SHP77 treated with DMSO at 0.1 percent for 48 hours (cell line): Measurements from ENCODE around the gene HMX1.

Experiments used
- DNase-seq: peaks from one replicate; lab custom pipeline; 2025; lab: John Stamatoyannopoulos, UW

Gene HMX1

GRCh38 chr4:8910100-8910821 is 38.6 kb upstream of the HMX1 start:
- DNase-seq: no peak

GRCh38 chr4:8909548-8909947 is 37.9 kb upstream of the HMX1 start:
- DNase-seq: peak; percentile 1

GRCh38 chr4:8908206-8908893 is 36.7 kb upstream of the HMX1 start:
- no peak for DNase-seq

- DNase-seq: no peak
These were observed 36.1 kb upstream of the HMX1 start for GRCh38 chr4:8907596-8908205.

GRCh38 chr4:8906991-8907595 is 35.5 kb upstream of the HMX1 start:
- no peak for DNase-seq

GRCh38 chr4:8906668-8906970 is 35.0 kb upstream of the HMX1 start:
- DNase-seq: no peak

GRCh38 chr4:8905773-8906667 is 34.4 kb upstream of the HMX1 start:
- no peak for DNase-seq

GRCh38 chr4:8905226-8905772 is 33.7 kb upstream of the HMX1 start:
- DNase-seq: no peak

- DNase-seq: no peak
These were observed 33.0 kb upstream of the HMX1 start for GRCh38 chr4:8904666-8905065.

- no peak for DNase-seq
These were observed 32.4 kb upstream of the HMX1 start for GRCh38 chr4:8904041-8904501.

- no peak for DNase-seq
These were observed 29.7 kb upstream of the HMX1 start for GRCh38 chr4:8901335-8901734.

GRCh38 chr4:8900588-8900987 is 28.9 kb upstream of the HMX1 start:
- no peak for DNase-seq

GRCh38 chr4:8898419-8898818 is 26.8 kb upstream of the HMX1 start:
- no peak for DNase-seq

GRCh38 chr4:8897251-8898167 is 25.9 kb upstream of the HMX1 start:
- DNase-seq: no peak

GRCh38 chr4:8896506-8896905 is 24.9 kb upstream of the HMX1 start:
- no peak for DNase-seq

- no peak for DNase-seq
These were observed 24.4 kb upstream of the HMX1 start for GRCh38 chr4:8896071-8896470.

- DNase-seq: no peak
These were observed 23.7 kb upstream of the HMX1 start for GRCh38 chr4:8895295-8895694.

- no peak for DNase-seq
These were observed 22.8 kb upstream of the HMX1 start for GRCh38 chr4:8894424-8894816.

- no peak for DNase-seq
These were observed 22.2 kb upstream of the HMX1 start for GRCh38 chr4:8893624-8894423.

- no peak for DNase-seq
These were observed 21.6 kb upstream of the HMX1 start for GRCh38 chr4:8893227-8893623.
